Inflammatory macrophage (primary cell): ENCODE measurements around the gene TMEM52B.
"Not testable (repeated sequence)": the region's sequence is repeated elsewhere in the genome, so short reads cannot be mapped to it uniquely, and the experiment has no call there.

Source experiments
- DNase-seq, 2 donors: peaks; one replicate each; pipeline ENCODE4 v3.0.0-alpha.2; 2020 to 2022

TMEM52B gene

GRCh38 chr12:10171973-10172728 is 6.7 kb upstream of the TMEM52B start, which contains the start of gene OLR1:
TSS of gene OLR1 (minus strand) at chr12:10172132. CDS start at chr12:10172077, 55 bp downstream.
- DNase-seq = peak; percentile 61 to 74

DNA sequence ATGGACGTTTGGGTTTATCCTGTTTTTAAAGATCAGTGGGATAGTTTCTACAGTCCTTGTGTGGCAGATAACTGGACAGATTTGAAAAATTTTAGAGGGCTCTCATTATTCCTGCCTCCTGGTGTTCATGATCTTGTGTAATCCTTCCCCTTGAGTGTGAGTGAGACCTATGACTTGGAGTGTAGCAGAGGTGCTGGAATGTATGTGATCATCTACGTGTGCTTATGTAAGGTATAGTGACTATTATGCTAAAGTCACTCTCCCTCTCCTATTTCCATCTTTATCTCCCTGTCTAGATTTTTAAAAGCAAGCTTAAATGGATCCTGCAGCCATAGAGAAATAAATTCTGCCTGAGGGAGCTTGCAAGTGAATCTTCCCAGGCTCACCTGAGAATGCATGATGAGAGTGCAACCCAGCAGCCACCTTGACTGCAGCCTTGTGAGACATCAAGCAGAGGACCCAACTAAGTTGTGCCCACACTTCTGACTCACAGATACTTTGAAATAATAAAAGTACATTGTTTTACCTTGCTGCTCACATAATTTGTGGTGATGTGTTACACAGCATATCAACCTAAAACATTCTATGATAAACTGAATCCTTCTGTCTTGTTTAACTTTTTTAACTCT is 3.7 kb upstream of the TMEM52B start:
- no peak for DNase-seq

GRCh38 chr12:10175846-10176636 is 2.8 kb upstream of the TMEM52B start:
- no peak for DNase-seq

GRCh38 chr12:10179776-10180181 is 947 bp downstream of the TMEM52B start:
- no peak for DNase-seq

DNA sequence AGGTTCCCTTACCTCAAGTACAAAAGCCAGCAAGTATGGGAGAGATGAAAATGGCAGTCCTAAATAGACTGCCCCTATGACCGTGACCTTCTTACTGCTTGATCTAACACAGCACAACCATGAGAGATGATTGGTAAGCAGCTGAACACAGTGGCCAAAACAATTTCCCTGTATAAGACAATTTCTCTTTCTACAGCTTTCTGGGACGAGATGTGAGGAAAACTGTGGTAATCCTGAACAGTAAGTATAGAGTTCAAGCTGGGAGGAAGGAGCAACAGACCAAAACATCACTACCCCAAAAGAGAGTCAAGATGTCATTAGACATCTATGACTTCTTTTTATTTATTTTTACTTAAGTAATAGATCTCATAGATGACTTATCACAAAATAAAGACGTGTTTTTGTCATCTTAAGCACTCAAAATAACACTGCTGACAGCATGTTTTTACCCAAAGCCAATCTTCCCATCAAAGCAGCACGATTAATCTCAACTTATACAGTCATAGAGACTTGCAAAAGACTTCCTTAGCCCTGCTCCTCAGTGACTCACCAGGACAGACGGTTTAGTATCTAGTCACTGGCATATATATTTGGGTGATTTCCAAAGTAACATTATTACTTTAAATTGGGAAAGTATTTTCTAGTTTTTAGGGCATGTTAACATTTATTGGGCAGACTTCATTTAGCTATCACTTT is 3.7 kb downstream of the TMEM52B start:
- DNase-seq = peak; percentile 84 to 85

- DNase-seq = peak; percentile 89 to 91
Observed at GRCh38 chr12:10184261-10184843, 5.5 kb downstream of the TMEM52B start.

- peak; percentile 86 to 95 for DNase-seq
Observed at GRCh38 chr12:10186299-10186698, 7.5 kb downstream of the TMEM52B start.

DNA sequence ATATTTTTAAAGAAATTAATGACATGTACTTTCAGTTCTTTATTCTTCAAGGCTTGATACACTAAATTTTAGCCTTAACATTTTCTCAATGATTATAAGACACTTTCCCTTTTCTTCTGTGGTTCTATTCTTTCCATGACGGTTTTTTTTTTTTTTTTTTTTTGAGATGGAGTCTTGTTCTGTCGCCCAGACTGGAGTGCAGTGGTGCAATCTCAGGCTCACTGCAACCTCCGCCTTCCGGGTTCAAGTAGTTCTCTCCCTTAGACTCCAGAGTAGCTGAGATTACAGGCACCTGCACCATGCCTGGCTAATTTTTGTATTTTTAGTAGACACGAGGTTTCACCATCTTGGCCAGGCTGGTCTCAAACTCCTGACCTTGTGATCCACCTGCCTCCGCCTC is 8.1 kb downstream of the TMEM52B start:
- DNase-seq = peak; percentile 66 to 73

GRCh38 chr12:10189653-10190052 is 10.8 kb downstream of the TMEM52B start:
- DNase-seq = peak; percentile 38 to 59

GRCh38 chr12:10190558-10191388 is 11.9 kb downstream of the TMEM52B start:
- peak; percentile 78 to 80 for DNase-seq

DNA sequence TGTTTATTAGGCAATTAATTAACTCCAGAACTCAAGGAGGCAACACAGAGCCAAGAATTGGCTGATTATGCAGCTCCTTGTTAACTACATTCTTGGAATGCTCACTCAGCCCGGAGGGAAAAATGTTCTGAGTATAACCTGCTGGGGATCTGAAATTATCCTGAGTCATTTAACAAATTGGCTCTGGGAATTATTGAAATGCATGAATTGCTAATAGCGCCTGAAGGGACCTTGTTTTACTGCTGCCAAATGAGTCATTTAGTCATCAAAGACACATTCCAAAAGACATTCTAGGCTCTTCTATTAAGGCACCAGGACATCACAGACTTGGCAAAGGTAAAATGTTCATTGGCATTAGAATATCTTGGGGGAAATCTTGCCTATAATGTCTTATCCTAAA is 13.0 kb downstream of the TMEM52B start:
- DNase-seq = no peak

DNA sequence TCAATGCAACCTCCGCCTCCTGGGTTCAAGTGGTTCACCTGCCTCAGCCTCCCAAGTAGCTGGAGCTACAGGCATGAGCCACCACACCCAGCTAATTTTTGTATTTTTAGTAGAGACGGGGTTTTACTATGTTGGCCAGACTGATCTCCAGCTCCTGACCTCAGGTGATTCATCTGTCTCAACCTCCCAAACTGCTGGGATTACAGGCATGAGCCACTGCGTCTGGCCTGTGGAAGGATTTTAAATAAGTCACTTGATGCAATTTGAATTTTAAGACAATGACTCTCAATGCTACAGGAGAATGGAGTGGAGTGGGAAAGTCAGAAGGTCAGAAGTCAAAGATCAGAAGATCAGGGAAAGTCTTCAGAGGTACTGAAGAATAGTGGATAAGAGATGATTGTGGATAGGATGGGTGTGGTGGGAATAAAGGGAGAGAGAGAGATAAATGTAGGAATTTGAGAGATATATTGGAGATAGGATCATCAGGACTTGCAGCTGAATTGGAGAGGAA is 15.4 kb downstream of the TMEM52B start:
- no peak for DNase-seq

- DNase-seq = peak; percentile 39 to 41
Observed at GRCh38 chr12:10196210-10196609, 17.4 kb downstream of the TMEM52B start.

- DNase-seq = no peak
Observed at GRCh38 chr12:10197879-10198278, 19.0 kb downstream of the TMEM52B start.

DNA sequence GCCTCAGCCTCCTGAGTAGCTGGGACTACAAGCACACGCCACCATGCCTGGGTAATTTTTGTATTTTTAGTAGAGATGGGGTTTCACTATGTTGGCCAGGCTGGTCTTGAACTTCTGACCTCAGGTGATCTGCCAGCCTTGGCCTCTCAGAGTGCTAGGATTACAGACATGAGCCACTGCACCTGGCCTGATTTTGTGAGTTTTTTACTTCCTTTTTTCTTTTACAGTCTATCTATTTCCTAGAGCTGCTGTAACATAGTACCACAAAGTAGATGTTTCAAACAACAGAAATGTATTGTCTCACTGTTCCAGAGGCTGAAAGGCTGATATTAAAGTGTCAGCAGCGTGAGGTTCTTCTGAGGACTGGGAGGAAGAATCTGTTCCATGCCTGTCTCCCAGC is 25.7 kb downstream of the TMEM52B start:
- not testable (repeated sequence) for DNase-seq

DNA sequence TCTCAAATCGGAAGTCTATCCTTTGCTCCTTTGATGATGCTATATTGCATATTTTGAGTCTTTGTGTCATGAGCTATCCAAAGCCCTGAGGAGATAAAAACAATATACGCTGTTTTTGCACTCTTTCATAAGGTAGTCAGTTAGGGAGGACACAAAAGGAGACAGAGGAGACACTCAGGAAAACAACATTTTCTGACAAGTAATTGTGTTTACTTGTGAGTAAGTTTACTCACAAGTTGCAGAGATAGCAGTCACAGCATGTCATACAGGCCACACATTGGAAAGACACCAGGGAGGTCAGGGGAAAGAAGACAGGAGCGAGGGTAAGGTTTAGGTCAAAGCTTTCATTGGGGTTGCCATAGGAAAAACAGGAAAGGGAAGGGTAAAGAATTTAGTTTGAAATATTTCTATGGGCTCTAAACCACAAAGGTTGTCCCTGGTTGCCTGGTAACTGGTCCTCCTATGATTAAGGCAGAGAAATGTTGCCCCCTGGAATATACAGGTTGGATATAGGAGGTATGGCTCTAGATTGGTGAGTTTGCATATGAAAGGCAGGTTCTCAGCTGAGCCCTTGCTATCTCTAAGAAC is 26.5 kb downstream of the TMEM52B start:
- no peak for DNase-seq

- no peak for DNase-seq
Observed at GRCh38 chr12:10207136-10207535, 28.3 kb downstream of the TMEM52B start.

- DNase-seq = no peak
Observed at GRCh38 chr12:10210225-10210624, 31.4 kb downstream of the TMEM52B start.

GRCh38 chr12:10211101-10211939 is 32.5 kb downstream of the TMEM52B start:
- DNase-seq = no peak
